Activated T-helper 17 cell treated with anti-CD3 and anti-CD28 coated beads, Interleukin-2, amount 50 U/mL, for 72 hours (primary cell): Measurements from ENCODE around the gene CETP. TPM values are rescaled to one million over a fixed set of nuclear protein-coding genes. Genes with fewer than 3 reads are reported as not detected.

Experiments
- ATAC-seq: fragments of 150-1000 bp; cut with Tn5 transposase; replicated peaks from 2 replicates; pipeline ENCODE4 v1.10.0; 2021; ENCODE audit warnings: mild to moderate bottlenecking, moderate library complexity
- H3K27ac Mint-ChIP-seq: one replicate; pipeline ENCODE4 v1.8.0; 2022; ENCODE audit warnings: mixed read lengths
- H3K27me3 Mint-ChIP-seq: one replicate; pipeline ENCODE4 v1.8.0; 2022; ENCODE audit warnings: mixed read lengths
- H3K36me3 Mint-ChIP-seq: one replicate; pipeline ENCODE4 v1.8.0; 2022; ENCODE audit warnings: low read depth, mild to moderate bottlenecking, mixed read lengths
- H3K4me1 Mint-ChIP-seq: one replicate; pipeline ENCODE4 v1.8.0; 2022; ENCODE audit warnings: mixed read lengths
- H3K4me3 Mint-ChIP-seq: one replicate; pipeline ENCODE4 v1.8.0; 2022; ENCODE audit warnings: mild to moderate bottlenecking, mixed read lengths
- H3K9me3 Mint-ChIP-seq: one replicate; pipeline ENCODE4 v1.8.0; 2022; ENCODE audit warnings: mixed read lengths
- total RNA-seq, 2 donors: library from RNA; stranded (reverse); gene quantifications; one replicate each; pipeline ENCODE4 v1.2.3, GENCODE V29; 2022

The CETP gene
- total RNA-seq, 2 donors from 2014 or later = not detected

DNA sequence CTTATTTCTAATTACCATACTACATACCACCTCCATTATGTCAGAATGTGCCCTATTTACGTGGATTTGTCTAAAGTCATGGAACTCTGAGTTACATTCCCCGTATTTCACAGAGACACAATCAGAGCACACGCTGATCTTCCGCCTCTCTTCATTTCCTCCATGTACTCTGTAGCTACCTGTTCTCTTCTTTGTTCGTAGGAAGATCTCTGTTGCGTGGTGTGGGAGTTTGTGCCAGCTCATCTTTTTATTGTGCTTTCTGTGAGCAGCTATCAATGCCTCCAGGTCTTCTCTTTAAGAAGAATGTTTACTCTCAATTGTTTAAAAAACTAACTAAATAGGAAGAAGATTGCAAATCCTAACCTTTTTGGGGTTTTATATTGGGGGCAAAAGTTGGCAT, 54.6 kb downstream of the CETP start:
- H3K4me3 Mint-ChIP-seq = peak overlapping the region; percentile 51
- no peaks in the 10 kb centered on the region for H3K9me3 Mint-ChIP-seq
- no peak for ATAC-seq
- peaks cover 65% of the 10 kb centered on the region for H3K4me1 Mint-ChIP-seq
- peak overlapping the region; percentile 41 for H3K27ac Mint-ChIP-seq
- H3K27me3 Mint-ChIP-seq = no peaks in the 10 kb centered on the region
- H3K36me3 Mint-ChIP-seq = peaks cover 88% of the 10 kb centered on the region

DNA sequence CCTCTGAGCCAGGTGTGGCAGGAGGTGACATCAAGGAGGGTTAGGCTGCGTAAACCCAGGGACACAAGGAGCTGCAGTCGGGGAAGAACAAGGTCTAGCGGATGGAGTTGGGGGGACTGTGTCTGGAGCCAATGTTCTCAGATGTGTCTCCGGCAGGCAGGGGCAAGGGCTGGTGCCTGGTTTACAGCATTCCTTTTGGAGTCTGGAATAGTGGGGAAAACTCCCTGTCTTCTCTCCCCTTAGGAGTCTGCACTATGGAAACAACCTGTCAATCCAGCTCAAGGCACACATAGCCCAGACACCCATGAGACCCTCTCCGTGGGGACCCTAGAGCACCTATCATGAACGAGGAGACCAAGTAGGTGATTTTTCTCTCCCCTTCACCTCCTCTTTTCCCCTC, 55.1 kb downstream of the CETP start:
- no peaks in the 10 kb centered on the region for H3K9me3 Mint-ChIP-seq
- peaks cover 93% of the 10 kb centered on the region for H3K36me3 Mint-ChIP-seq
- no peak for ATAC-seq
- peak overlapping the region; percentile 83 for H3K27ac Mint-ChIP-seq
- H3K4me1 Mint-ChIP-seq = peaks cover 69% of the 10 kb centered on the region
- peak overlapping the region; percentile 51 for H3K4me3 Mint-ChIP-seq
- H3K27me3 Mint-ChIP-seq = no peaks in the 10 kb centered on the region

DNA sequence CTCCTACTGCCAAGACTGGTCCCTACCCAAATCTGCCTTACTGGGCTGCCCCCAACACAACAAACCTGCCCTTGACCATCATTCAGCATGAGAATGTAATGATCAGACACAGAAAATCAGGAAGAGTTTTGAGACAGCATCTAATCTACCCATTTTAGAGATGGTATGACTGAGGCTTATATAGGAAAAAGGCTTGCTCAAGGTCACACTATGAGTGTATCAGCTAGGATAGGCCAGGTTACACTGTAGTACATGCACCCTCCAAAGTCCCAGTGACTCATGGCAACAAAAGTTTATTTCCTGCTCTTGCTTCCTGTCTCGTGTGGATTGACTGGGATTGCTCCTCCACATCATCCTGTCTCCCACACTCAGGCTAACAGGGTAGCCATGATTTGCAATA, 55.5 kb downstream of the CETP start:
- ATAC-seq = peak; percentile 37
- no peaks in the 10 kb centered on the region for H3K27me3 Mint-ChIP-seq
- no peaks in the 10 kb centered on the region for H3K9me3 Mint-ChIP-seq
- peak overlapping the region; percentile 83 for H3K27ac Mint-ChIP-seq
- H3K4me3 Mint-ChIP-seq = peak overlapping the region; percentile 51
- H3K36me3 Mint-ChIP-seq = peaks cover 93% of the 10 kb centered on the region
- peaks cover 69% of the 10 kb centered on the region for H3K4me1 Mint-ChIP-seq

DNA sequence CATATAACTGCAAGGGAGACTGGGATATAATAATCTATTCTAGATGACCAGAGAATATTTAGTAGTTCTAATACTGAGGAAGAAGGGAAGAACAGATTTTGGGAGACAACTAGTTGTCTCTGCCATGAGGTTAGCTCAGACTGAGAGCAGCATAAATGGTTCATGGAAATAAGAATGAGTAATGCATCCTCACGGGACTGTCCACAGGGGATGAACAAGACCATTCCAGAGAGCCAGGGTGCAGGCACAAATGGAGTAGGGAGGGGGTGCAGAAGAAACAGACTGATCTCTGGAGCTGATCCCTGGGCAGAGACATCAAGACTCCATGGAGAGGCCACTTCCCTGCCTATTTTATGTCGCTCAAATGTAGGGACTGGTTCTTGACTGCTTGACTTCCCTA, 58.0 kb downstream of the CETP start:
- Mint-ChIP-seq H3K4me1 (peaks cover 65% of the 10 kb centered on the region), H3K27me3 (no peaks in the 10 kb centered on the region), H3K36me3 (peaks cover 97% of the 10 kb centered on the region), H3K4me3 (no peak overlapping the region), H3K27ac (peak overlapping the region; percentile 85), H3K9me3 (no peaks in the 10 kb centered on the region)
- no peak for ATAC-seq

DNA sequence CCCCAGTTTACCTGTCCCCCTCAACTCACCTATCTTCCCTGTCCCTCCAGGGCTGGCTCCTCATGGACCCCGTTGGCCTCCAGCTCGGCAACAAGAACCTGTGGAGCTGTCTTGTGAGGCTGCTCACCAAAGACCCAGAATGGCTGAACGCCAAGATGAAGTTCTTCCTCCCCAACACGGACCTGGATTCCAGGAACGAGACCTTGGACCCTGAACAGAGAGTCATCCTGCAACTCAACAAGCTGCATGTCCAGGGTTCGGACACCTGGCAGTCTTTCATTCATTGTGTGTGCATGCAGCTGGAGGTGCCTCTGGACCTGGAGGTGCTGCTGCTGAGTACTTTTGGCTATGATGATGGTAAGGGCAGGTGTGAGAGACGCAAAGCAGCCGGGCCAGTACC, 58.9 kb downstream of the CETP start:
- peaks cover 59% of the 10 kb centered on the region for H3K4me1 Mint-ChIP-seq
- H3K27me3 Mint-ChIP-seq = no peaks in the 10 kb centered on the region
- no peaks in the 10 kb centered on the region for H3K9me3 Mint-ChIP-seq

DNA sequence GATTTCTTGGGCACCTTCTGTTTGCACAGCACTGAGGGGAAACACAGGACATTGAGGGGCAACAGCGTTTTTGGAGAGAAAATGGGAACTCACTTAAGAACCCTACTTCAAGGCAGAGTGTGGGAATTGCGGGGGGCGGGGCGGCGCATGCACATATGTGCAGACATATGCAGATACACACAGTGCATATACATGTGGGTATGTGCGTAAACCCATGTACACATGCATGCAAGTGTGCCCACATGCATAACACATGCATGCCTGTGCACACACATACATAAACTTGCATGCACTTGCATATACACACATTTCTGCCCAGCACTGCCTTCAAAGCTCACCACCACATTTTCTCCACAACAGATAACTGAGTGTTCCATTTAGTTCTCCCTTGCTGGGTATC, 60.0 kb downstream of the CETP start:
- peaks cover 97% of the 10 kb centered on the region for H3K36me3 Mint-ChIP-seq
- no peak for ATAC-seq
- peak overlapping the region; percentile 60 for H3K4me3 Mint-ChIP-seq
- peak overlapping the region; percentile 85 for H3K27ac Mint-ChIP-seq
- H3K4me1 Mint-ChIP-seq = peaks cover 55% of the 10 kb centered on the region
- H3K27me3 Mint-ChIP-seq = no peaks in the 10 kb centered on the region
- H3K9me3 Mint-ChIP-seq = no peaks in the 10 kb centered on the region

More for the DNA sequence above, 58.9 kb downstream of the CETP start:
- Mint-ChIP-seq H3K4me3 (no peak overlapping the region), H3K36me3 (peaks cover 96% of the 10 kb centered on the region), H3K27ac (peak overlapping the region; percentile 85)
- no peak for ATAC-seq

DNA sequence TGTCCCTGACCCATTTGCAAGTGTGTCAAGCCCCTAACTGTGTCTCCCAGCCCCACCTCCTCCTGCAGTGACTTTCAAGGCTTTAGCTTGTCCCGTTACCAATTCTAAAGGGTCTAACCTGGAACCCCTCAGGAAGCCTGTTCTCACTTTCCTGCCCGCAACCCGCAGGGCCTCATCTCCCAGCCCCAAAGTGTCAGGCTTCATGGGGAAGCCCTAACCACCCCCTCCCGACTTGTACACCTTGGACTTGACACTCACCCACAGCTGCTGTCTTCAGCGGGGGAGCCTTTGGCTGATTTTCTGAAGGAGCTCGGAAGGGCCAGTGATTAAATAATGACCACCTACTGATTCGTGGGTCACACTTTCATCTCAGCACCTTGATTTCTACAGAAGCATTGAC, 60.7 kb downstream of the CETP start:
- peaks cover 97% of the 10 kb centered on the region for H3K36me3 Mint-ChIP-seq
- no peak for ATAC-seq
- H3K4me3 Mint-ChIP-seq = peak overlapping the region; percentile 60
- H3K27me3 Mint-ChIP-seq = no peaks in the 10 kb centered on the region
- H3K9me3 Mint-ChIP-seq = no peaks in the 10 kb centered on the region
- H3K27ac Mint-ChIP-seq = peak overlapping the region; percentile 85
- H3K4me1 Mint-ChIP-seq = peaks cover 55% of the 10 kb centered on the region

DNA sequence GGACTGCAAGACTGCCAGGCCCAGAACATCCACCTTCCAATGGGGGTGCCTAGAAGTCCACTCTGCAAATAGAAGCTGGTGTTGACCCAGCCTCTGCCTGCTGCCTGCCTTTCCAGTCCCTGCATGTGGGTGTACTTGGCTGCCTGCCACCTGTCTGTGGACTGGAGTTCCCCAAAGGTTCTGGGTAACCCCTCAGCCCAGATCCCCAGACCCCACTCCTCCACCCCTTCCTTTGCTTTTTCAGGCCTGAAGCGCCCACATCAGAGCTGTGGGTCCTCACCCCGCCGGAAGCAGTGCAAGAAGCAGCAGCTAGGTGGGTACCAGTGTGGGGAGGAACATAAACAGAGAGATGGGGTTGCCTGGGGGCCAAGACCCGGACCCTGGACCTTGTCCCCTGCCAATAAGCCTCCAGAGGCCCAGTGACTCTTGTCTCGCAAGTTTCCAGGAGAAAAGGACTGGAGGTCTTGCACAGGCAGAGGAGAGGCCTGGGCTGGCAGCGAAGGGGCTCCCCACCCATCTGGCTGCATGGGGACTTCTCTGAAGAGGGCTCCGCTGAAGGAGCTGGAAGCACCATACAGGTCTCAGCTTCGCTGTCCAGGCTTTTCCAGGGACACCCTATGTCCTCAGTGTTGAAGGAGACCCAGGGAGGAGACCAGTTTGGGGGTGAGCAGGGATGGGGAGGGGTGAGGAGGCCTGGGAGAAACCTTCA, 61.9 kb downstream of the CETP start:
- H3K9me3 Mint-ChIP-seq = no peaks in the 10 kb centered on the region
- peak overlapping the region; percentile 85 for H3K27ac Mint-ChIP-seq
- ATAC-seq = peak; percentile 81
- peaks cover 52% of the 10 kb centered on the region for H3K4me1 Mint-ChIP-seq
- H3K4me3 Mint-ChIP-seq = peak overlapping the region; percentile 60
- no peaks in the 10 kb centered on the region for H3K27me3 Mint-ChIP-seq
- H3K36me3 Mint-ChIP-seq = peaks cover 94% of the 10 kb centered on the region

DNA sequence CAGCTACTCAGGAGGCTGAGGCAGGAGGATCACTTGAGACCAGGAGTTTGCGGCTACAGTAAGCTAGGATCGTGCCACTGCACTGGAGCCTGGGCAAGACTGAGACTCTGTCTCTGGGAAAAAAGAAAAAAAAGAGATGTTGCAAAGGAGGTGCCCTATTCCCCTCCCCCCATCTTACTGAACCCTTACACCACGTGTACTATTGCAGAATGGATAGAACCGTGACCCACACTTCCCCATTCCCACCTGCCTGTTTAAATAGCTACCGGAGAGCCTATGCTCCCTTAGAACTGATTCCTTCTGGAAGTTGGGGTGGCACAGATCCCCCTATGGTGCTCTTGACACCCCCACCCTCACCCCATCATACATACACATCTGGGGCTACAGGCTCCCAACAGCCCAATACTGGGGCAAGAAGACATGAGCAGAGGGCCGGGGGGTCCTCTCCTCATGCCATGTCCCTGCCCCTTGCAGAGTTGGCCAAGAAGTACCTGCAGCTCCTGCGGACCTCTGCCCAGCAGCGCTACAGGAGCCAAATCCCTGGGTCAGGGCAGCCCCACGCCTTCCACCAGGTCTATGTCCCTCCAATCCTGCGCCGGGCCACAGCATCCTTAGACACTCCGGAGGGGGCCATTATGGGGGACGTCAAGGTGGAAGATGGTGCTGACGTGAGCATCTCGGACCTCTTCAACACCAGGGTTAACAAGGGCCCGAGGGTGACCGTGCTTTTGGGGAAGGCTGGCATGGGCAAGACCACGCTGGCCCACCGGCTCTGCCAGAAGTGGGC, 63.3 kb downstream of the CETP start:
- no peaks in the 10 kb centered on the region for H3K9me3 Mint-ChIP-seq
- peak overlapping the region; percentile 85 for H3K27ac Mint-ChIP-seq
- H3K27me3 Mint-ChIP-seq = no peaks in the 10 kb centered on the region
- ATAC-seq = no peak
- peaks cover 46% of the 10 kb centered on the region for H3K4me1 Mint-ChIP-seq
- peak overlapping the region; percentile 60 for H3K4me3 Mint-ChIP-seq
- H3K36me3 Mint-ChIP-seq = peaks cover 92% of the 10 kb centered on the region

DNA sequence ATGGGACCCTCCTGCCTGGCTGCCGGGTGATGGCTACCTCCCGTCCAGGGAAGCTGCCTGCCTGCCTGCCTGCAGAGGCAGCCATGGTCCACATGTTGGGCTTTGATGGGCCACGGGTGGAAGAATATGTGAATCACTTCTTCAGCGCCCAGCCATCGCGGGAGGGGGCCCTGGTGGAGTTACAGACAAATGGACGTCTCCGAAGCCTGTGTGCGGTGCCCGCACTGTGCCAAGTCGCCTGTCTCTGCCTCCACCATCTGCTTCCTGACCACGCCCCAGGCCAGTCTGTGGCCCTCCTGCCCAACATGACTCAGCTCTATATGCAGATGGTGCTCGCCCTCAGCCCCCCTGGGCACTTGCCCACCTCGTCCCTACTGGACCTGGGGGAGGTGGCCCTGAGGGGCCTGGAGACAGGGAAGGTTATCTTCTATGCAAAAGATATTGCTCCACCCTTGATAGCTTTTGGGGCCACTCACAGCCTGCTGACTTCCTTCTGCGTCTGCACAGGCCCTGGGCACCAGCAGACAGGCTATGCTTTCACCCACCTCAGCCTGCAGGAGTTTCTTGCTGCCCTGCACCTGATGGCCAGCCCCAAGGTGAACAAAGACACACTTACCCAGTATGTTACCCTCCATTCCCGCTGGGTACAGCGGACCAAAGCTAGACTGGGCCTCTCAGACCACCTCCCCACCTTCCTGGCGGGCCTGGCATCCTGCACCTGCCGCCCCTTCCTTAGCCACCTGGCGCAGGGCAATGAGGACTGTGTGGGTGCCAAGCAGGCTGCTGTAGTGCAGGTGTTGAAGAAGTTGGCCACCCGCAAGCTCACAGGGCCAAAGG, 64.4 kb downstream of the CETP start:
- H3K9me3 Mint-ChIP-seq = no peaks in the 10 kb centered on the region
- H3K36me3 Mint-ChIP-seq = peaks cover 92% of the 10 kb centered on the region
- peak overlapping the region; percentile 58 for H3K27ac Mint-ChIP-seq
- ATAC-seq = no peak
- H3K4me1 Mint-ChIP-seq = peaks cover 44% of the 10 kb centered on the region
- no peaks in the 10 kb centered on the region for H3K27me3 Mint-ChIP-seq
- H3K4me3 Mint-ChIP-seq = no peak overlapping the region

DNA sequence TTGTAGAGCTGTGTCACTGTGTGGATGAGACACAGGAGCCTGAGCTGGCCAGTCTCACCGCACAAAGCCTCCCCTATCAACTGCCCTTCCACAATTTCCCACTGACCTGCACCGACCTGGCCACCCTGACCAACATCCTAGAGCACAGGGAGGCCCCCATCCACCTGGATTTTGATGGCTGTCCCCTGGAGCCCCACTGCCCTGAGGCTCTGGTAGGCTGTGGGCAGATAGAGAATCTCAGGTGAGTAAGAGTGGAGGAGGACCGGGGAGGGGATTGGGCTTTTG, 65.0 kb downstream of the CETP start:
- H3K27me3 Mint-ChIP-seq = no peaks in the 10 kb centered on the region
- H3K4me1 Mint-ChIP-seq = peaks cover 39% of the 10 kb centered on the region
- peak overlapping the region; percentile 58 for H3K27ac Mint-ChIP-seq
- H3K4me3 Mint-ChIP-seq = no peak overlapping the region
- no peaks in the 10 kb centered on the region for H3K9me3 Mint-ChIP-seq
- no peak for ATAC-seq
- H3K36me3 Mint-ChIP-seq = peaks cover 92% of the 10 kb centered on the region

DNA sequence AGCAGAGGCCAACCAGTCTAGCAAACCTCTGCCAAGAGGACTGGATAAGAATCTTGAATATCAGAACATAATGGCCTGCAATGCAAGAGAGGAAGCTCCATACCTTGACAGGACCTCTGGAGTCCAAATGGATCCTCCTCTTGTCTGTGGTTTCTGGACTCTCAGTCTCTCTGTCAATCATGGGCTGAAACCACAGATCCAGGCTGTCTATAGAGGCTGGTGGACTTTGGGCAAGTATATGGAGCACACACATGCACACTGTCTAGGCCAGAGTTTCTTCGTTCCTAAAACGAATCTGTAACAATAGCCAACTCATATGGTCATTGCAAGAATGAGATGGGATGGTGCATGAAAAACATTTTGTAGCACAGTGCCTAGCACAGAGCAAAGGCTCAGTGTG, 65.3 kb downstream of the CETP start:
- ATAC-seq = no peak
- peaks cover 35% of the 10 kb centered on the region for H3K4me1 Mint-ChIP-seq
- no peak overlapping the region for H3K4me3 Mint-ChIP-seq
- H3K9me3 Mint-ChIP-seq = no peaks in the 10 kb centered on the region
- no peaks in the 10 kb centered on the region for H3K27me3 Mint-ChIP-seq
- peak overlapping the region; percentile 58 for H3K27ac Mint-ChIP-seq
- H3K36me3 Mint-ChIP-seq = peaks cover 92% of the 10 kb centered on the region

DNA sequence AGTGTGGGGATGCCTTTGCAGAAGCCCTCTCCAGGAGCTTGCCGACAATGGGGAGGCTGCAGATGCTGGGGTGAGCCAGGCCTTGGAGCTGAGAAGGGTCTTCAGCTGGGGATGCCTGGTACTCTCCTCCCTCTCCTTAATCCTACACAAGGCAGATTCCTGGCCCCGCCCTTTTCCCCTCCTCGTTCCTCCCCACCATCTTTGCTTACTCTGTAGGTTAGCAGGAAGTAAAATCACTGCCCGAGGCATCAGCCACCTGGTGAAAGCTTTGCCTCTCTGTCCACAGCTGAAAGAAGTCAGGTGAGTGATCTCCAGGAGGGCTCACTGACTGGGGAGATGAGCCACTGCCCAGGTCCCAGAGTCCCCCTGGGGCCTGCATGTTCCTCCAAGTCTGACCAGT, 66.3 kb downstream of the CETP start:
- Mint-ChIP-seq H3K4me3 (no peak overlapping the region), H3K27ac (peak overlapping the region; percentile 58), H3K27me3 (no peaks in the 10 kb centered on the region), H3K4me1 (peaks cover 25% of the 10 kb centered on the region), H3K36me3 (peaks cover 90% of the 10 kb centered on the region), H3K9me3 (no peaks in the 10 kb centered on the region)
- no peak for ATAC-seq

DNA sequence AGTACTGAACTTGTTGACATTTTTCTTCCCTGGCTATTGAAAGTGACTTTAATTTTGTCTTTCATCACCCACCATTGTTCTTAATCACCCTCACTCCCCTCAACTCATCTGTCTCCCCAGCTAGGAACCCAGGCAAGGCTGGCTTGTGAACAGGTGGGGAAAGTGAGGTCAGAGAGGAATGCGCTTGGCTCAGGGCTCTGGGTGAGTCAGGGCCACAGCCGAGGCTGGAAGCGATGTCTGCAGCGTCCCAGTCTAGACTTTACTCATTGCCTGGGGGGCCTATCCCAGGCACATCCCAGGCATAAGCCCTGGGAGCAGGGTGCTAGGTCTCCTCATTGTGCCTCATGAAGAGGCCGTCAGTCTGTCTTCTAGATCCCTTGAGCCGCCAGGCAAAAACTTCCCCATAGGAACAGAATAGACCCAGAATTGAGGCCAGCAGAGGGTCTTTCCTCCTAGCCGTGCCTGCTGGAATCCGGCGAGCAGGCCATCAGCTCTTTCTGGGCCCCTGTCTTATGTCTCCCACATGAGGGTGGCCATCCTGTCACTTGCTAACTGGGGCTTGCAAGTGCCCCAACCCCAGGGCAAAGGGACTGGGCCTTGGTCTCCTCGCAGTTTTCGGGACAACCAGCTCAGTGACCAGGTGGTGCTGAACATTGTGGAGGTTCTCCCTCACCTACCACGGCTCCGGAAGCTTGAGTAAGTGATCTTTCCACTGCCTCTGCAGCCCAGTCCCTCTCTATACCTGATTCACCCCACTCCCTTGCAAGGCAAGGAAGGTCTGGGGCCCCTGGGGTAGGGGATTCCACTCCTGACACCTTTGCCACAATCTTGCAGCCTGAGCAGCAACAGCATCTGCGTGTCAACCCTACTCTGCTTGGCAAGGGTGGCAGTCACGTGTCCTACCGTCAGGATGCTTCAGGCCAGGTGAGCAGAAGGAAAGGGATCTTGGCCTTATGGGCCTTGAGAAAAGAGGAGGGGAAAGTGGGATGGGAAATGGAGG, 67.7 kb downstream of the CETP start:
- Mint-ChIP-seq H3K4me3 (no peak overlapping the region), H3K27me3 (no peaks in the 10 kb centered on the region), H3K9me3 (no peaks in the 10 kb centered on the region), H3K27ac (peak overlapping the region; percentile 79), H3K36me3 (peaks cover 87% of the 10 kb centered on the region), H3K4me1 (peaks cover 22% of the 10 kb centered on the region)
- no peak for ATAC-seq
